ENCODE measurements around the gene CRIP2. TPM values are rescaled to one million over a fixed set of nuclear protein-coding genes. Genes with fewer than 3 reads are reported as not detected.
A peak's percentile ranks its signal among the peaks of the same experiment; 100 is the strongest.

Gene CRIP2
- total and polyA plus RNA-seq, 2 of the 13 experiments (the other 11 are each of a cell fraction or from before 2014, with no cell fraction given) = 31.6 to 37.9 TPM

DNA sequence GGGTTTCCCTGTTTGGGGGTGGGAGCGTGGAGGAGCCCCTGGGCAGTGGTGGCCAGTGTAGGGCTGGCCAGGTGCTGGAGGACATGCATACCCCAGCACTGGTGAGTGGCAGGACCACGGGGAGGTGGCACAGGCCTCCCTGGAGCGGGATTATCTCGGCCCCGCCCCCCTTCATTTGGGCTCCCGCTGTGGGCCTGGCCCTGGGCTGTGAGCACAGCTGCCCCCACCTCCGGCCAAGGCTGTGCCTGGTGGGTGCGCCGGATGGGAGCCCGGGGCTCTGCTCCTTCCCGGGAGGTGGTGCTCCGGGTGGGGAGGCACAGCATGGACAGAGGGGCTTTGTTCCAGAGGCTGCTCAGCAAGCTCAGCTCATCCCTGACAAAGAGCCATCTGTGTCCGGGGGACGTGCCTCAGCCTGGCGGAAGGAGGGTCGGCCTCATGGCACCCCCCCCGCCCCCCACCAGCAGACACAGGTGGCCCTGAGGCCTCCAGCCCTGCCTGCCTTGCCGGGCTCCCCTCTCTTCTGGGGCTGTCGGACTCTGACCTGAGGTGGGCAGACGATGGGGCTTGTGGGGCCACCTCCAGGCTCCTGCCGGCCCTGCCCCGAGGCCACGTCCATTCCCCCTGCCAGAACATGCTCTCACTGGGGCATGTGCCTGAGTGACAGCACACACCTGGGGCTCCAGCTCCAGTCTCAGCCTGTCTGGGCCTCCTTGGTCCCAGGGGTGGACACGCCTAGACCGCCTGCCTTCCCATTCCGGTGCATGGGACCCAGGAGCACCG lies 24.8 kb downstream of the CRIP2 start (continued):
- TF ChIP-seq ZNF776 (CRISPR knock-in tag; IDR thresholded peaks at IDR 0.05) (peak; percentile 69; the same call in 1 of the 2 replicates), ZNF292 (CRISPR knock-in tag; IDR thresholded peaks at IDR 0.05; ENCODE audit: borderline replicate concordance, low read depth) (peak; percentile 74), ZNF557 (CRISPR knock-in tag; IDR thresholded peaks at IDR 0.05) (peak; percentile 85; the same call in 1 of the 2 replicates), ZSCAN22 (CRISPR knock-in tag; IDR thresholded peaks at IDR 0.05) (0 out of 2 replicates have a peak, but pooled peaks have one; percentile 31), RFXANK (CRISPR knock-in tag; IDR thresholded peaks at IDR 0.05) (no peak), JUN (CRISPR knock-in tag; IDR thresholded peaks at IDR 0.05) (no peak; the same call in 1 of the 2 replicates), ZBTB1 (CRISPR knock-in tag; IDR thresholded peaks at IDR 0.05; ENCODE audit: borderline replicate concordance) (no peak), ZBTB38 (CRISPR knock-in tag; IDR thresholded peaks at IDR 0.05) (no peak)
- TF ChIP-seq, protein P1, sequence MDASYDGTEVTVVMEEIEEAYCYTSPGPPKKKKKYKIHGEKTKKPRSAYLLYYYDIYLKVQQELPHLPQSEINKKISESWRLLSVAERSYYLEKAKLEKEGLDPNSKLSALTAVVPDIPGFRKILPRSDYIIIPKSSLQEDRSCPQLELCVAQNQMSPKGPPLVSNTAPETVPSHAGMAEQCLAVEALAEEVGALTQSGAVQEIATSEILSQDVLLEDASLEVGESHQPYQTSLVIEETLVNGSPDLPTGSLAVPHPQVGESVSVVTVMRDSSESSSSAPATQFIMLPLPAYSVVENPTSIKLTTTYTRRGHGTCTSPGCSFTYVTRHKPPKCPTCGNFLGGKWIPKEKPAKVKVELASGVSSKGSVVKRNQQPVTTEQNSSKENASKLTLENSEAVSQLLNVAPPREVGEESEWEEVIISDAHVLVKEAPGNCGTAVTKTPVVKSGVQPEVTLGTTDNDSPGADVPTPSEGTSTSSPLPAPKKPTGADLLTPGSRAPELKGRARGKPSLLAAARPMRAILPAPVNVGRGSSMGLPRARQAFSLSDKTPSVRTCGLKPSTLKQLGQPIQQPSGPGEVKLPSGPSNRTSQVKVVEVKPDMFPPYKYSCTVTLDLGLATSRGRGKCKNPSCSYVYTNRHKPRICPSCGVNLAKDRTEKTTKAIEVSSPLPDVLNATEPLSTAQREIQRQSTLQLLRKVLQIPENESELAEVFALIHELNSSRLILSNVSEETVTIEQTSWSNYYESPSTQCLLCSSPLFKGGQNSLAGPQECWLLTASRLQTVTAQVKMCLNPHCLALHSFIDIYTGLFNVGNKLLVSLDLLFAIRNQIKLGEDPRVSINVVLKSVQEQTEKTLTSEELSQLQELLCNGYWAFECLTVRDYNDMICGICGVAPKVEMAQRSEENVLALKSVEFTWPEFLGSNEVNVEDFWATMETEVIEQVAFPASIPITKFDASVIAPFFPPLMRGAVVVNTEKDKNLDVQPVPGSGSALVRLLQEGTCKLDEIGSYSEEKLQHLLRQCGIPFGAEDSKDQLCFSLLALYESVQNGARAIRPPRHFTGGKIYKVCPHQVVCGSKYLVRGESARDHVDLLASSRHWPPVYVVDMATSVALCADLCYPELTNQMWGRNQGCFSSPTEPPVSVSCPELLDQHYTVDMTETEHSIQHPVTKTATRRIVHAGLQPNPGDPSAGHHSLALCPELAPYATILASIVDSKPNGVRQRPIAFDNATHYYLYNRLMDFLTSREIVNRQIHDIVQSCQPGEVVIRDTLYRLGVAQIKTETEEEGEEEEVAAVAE (CRISPR knock-in tag; IDR thresholded peaks at IDR 0.05; ENCODE audit: borderline replicate concordance) = no peak
- TF ChIP-seq, protein P2, sequence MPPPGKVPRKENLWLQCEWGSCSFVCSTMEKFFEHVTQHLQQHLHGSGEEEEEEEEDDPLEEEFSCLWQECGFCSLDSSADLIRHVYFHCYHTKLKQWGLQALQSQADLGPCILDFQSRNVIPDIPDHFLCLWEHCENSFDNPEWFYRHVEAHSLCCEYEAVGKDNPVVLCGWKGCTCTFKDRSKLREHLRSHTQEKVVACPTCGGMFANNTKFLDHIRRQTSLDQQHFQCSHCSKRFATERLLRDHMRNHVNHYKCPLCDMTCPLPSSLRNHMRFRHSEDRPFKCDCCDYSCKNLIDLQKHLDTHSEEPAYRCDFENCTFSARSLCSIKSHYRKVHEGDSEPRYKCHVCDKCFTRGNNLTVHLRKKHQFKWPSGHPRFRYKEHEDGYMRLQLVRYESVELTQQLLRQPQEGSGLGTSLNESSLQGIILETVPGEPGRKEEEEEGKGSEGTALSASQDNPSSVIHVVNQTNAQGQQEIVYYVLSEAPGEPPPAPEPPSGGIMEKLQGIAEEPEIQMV (CRISPR knock-in tag; IDR thresholded peaks at IDR 0.05; ENCODE audit: low read depth) = 0 out of 2 replicates have a peak, but pooled peaks have one; percentile 51
- TF ChIP-seq, protein P3, sequence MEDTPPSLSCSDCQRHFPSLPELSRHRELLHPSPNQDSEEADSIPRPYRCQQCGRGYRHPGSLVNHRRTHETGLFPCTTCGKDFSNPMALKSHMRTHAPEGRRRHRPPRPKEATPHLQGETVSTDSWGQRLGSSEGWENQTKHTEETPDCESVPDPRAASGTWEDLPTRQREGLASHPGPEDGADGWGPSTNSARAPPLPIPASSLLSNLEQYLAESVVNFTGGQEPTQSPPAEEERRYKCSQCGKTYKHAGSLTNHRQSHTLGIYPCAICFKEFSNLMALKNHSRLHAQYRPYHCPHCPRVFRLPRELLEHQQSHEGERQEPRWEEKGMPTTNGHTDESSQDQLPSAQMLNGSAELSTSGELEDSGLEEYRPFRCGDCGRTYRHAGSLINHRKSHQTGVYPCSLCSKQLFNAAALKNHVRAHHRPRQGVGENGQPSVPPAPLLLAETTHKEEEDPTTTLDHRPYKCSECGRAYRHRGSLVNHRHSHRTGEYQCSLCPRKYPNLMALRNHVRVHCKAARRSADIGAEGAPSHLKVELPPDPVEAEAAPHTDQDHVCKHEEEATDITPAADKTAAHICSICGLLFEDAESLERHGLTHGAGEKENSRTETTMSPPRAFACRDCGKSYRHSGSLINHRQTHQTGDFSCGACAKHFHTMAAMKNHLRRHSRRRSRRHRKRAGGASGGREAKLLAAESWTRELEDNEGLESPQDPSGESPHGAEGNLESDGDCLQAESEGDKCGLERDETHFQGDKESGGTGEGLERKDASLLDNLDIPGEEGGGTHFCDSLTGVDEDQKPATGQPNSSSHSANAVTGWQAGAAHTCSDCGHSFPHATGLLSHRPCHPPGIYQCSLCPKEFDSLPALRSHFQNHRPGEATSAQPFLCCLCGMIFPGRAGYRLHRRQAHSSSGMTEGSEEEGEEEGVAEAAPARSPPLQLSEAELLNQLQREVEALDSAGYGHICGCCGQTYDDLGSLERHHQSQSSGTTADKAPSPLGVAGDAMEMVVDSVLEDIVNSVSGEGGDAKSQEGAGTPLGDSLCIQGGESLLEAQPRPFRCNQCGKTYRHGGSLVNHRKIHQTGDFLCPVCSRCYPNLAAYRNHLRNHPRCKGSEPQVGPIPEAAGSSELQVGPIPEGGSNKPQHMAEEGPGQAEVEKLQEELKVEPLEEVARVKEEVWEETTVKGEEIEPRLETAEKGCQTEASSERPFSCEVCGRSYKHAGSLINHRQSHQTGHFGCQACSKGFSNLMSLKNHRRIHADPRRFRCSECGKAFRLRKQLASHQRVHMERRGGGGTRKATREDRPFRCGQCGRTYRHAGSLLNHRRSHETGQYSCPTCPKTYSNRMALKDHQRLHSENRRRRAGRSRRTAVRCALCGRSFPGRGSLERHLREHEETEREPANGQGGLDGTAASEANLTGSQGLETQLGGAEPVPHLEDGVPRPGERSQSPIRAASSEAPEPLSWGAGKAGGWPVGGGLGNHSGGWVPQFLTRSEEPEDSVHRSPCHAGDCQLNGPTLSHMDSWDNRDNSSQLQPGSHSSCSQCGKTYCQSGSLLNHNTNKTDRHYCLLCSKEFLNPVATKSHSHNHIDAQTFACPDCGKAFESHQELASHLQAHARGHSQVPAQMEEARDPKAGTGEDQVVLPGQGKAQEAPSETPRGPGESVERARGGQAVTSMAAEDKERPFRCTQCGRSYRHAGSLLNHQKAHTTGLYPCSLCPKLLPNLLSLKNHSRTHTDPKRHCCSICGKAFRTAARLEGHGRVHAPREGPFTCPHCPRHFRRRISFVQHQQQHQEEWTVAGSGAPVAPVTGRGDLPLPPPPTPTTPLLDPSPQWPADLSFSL (CRISPR knock-in tag; IDR thresholded peaks at IDR 0.05) = no peak
- TF ChIP-seq, protein P4, sequence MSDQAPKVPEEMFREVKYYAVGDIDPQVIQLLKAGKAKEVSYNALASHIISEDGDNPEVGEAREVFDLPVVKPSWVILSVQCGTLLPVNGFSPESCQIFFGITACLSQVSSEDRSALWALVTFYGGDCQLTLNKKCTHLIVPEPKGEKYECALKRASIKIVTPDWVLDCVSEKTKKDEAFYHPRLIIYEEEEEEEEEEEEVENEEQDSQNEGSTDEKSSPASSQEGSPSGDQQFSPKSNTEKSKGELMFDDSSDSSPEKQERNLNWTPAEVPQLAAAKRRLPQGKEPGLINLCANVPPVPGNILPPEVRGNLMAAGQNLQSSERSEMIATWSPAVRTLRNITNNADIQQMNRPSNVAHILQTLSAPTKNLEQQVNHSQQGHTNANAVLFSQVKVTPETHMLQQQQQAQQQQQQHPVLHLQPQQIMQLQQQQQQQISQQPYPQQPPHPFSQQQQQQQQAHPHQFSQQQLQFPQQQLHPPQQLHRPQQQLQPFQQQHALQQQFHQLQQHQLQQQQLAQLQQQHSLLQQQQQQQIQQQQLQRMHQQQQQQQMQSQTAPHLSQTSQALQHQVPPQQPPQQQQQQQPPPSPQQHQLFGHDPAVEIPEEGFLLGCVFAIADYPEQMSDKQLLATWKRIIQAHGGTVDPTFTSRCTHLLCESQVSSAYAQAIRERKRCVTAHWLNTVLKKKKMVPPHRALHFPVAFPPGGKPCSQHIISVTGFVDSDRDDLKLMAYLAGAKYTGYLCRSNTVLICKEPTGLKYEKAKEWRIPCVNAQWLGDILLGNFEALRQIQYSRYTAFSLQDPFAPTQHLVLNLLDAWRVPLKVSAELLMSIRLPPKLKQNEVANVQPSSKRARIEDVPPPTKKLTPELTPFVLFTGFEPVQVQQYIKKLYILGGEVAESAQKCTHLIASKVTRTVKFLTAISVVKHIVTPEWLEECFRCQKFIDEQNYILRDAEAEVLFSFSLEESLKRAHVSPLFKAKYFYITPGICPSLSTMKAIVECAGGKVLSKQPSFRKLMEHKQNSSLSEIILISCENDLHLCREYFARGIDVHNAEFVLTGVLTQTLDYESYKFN (CRISPR knock-in tag; conservative IDR thresholded peaks at IDR 0.05) = peak; percentile 97

Data from HepG2 (cell line).